DMS153 (cell line): ENCODE measurements around the gene KCNQ2.
"Not testable (repeated sequence)": the region's sequence is repeated elsewhere in the genome, so short reads cannot be mapped to it uniquely, and the experiment has no call there.

Experiments
- DNase-seq: peaks from one replicate; lab custom pipeline; 2025; lab: John Stamatoyannopoulos, UW

KCNQ2 gene

GRCh38 chr20:63471981-63472831, at the start of gene KCNQ2:
Gene KCNQ2, minus strand, starts transcription at chr20:63472655. Its CDS starts 192 bp downstream, at chr20:63472463.
- no peak for DNase-seq

- DNase-seq = no peak
These were observed 49.1 kb upstream of the KCNQ2 start for GRCh38 chr20:63521602-63522001.

DNA sequence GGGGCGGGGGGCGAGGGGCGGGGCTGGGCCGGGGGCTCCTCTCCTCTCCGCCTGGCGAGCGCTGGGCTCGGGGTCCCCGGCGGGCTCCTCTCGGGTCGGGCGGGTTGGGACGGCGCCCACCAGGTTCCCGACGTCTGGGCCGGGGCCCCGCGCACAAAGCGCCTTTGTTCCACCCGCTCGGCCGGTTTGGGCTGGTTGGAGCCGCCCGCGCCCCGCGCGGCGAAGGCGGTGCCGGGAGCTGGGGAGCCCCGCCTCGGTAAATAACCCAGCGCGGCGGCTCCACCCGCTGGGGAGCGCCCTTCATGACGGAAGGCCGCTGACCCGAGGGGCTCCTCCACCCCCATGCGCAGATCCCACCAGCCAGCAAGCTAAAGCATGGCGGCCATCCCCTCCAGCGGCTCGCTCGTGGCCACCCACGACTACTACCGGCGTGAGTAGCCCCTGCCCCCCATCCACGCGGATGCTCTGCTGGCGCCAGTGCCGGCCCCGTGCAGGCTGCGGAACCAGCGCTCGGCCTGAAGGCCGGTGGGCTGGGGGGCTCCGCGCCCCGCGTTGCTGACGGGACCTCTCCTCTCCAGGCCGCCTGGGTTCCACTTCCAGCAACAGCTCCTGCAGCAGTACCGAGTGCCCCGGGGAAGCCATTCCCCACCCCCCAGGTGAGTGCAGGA, 48.6 kb upstream of the KCNQ2 start:
- DNase-seq = peak; percentile 39

DNA sequence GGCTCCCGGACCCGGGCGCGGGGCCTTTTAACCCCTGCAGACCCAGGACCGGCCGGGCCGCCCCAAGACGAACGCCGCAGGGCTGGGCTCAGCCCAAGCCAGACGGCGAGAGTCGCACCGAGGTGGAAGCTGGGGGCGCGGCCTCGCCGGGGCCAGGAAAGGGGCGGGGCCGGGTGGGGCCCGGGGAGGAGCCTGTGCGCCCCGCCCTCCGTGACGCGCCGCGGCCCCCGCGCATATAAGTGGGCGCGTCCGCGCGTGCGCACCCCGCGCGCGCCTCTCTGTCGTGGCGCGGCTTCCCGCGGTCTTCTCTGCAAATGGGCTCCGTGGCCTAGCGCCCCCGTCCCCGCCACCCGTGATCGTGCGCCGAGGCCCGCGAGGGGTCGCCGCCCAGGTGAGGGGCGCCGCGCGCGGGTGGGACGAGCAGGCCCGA, 48.1 kb upstream of the KCNQ2 start, which contains the start of gene PPDPF:
TSS of gene PPDPF (plus strand) at position 262 of the 430 bp plus-strand sequence. CDS start 544 bp downstream, outside the sequence.
- peak; percentile 44 for DNase-seq

DNA sequence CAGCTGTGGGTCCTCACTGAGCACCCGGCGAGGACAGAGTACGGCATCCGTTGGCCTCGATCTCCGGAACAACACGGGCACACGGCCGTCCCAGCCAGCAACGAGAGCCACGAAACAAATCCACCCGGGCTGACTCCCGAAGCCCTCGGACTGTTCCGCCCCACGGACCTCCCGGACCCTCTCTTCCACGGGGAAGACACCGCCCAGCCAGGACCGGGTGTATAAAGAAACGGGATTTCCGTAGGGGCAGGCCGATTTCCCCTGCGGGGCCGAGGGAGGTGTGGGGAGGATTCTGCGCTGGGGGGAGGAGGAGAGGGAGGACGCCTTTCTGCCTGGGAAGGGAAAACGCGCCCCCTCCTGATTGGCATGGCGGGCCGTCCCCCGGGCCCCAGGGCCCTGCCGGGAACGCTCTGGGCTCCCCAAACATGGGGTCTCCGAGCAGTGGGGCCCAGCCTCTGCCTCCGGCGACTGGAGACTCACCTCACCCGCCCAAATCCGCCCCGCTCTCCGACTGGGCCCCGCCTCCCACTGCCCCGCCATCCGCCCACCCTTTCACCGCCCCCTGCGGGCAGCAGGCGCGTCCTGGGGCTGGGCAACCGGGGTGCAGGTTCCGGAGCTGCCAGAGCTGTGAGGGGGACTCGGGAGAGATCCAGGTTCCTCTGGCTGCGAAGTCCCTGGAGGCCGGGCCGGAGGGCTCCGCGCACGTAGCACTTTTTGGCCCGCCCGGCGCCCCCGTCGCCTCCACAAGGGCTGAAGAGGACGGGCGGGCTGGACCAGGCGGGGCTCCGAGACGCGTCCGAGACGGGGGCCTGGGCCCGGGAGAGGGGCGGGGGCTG, 47.4 kb upstream of the KCNQ2 start:
- peak; percentile 20 for DNase-seq

DNA sequence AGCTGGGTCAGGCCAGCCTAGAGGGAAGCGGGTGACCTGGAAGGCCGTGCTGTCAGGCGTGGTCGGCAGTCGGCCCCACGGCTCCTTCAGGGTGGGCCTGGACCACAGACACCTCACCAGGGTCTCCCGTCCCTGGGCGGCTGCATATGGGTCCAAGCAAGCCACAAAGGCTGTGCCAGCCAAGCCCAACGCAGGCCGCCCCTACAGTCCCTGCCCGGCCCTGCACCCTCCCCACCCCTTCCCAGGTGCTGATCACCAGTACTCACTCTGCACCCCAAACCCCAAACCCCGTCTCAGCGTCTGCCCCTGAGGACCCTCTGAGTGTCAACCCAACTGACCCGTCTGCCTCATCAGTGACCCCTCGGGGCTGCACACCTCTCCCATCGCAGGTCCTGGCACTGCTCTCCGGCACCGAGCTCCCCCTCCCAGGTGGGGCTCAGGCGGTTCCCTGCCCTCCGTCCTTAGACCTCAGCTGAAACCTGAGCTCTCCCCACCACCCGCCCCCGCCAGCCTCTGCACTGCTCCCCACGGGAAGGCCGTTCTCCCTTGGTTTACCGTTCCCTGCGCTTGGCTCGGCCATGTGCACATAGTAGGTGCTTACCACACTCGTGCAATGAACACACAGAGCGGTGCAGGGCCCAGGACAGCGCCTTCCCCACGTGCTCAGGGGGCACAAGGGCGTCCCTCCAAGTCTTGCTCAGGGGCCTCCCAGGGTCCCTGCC, 46.7 kb upstream of the KCNQ2 start:
- no peak for DNase-seq

- DNase-seq = no peak
These were observed 46.0 kb upstream of the KCNQ2 start for GRCh38 chr20:63518351-63518861.

DNA sequence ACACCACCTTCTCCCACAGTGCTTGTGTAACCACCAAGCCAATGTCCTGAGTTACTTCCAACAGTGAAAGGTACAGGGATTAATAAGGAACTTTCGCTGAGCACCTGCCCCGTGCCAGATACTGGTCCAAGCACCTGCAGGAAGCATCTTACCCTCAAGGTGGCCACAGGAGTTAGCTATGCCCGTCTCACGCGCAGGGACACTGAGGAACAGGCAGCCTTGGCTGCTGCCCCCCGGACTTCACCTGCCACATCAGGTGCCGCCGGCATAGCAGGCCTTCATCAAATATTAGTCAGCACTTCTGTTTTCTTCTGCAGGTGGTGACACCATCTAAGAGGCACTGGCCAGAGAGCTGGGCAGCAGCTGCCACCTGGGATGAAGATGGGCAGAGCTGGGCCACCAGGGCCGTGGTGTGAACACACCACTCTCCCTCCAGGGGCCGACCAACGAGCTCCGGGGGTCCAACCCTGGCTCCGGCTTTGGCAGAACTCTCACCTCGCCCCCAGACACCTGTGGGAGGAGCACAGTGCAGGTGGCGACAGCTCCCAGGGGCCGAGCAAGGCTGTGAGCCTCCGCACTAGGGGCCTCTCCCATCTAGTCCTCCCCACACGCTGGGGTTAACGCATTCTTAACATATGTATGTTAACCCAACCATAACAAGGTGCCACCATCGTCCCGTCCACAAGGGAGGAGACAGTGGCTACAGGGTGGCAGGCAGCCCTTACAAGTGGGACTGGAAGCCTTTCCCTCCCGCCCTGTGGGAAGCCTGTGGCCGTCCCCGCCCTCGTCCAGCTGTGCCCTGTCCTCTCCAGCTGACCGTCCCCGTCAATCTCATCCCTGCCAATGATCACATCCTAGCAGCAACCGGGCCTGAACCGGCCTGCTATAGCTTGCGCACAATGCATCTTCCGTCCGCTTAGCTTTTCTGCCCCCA, 45.2 kb upstream of the KCNQ2 start:
- DNase-seq = no peak

DNA sequence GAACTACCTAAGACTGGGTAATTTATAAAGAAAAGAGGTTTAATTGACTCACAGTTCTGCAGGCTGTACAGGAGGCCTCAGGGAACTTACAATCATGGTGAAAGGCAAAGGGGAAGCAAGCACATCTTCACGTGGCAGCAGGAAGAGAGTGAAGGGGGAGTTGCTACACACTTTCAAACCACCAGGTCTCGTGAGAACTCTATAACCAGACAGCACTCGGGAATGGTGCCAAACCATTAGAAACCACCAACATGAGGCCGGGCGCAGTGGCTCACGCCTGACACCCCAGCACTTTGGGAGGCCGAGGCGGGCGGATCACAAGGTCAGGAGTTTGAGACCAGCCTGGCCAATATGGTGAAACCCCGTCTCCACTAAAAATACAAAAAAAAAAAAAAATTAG, 42.1 kb upstream of the KCNQ2 start:
- not testable (repeated sequence) for DNase-seq

- no peak for DNase-seq
These were observed 40.8 kb upstream of the KCNQ2 start for GRCh38 chr20:63513207-63513606.

DNA sequence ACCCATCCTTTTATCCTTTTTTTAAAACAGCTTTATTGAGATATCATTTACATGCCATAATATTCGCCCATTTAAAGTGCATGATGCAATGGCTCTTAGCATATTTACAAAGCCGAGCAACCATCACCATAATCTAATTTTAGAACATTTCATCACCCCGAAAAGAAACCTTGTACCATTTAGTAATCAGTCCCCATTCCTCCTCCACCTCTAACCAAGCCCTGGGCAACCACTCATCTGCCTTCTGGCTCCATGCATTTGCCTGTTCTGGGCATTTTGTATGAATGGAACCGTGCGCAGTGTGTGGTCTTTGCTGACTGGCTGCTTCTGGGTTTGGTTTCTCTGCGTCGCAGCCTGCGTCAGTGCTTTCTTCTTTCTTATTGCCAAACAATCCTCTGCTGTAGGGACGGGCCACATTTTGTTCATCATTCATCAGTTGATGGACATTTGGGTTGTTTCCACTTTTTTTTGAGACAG, 36.7 kb upstream of the KCNQ2 start:
- no peak for DNase-seq

- peak; percentile 12 for DNase-seq
These were observed 35.8 kb upstream of the KCNQ2 start for GRCh38 chr20:63508072-63508768.

DNA sequence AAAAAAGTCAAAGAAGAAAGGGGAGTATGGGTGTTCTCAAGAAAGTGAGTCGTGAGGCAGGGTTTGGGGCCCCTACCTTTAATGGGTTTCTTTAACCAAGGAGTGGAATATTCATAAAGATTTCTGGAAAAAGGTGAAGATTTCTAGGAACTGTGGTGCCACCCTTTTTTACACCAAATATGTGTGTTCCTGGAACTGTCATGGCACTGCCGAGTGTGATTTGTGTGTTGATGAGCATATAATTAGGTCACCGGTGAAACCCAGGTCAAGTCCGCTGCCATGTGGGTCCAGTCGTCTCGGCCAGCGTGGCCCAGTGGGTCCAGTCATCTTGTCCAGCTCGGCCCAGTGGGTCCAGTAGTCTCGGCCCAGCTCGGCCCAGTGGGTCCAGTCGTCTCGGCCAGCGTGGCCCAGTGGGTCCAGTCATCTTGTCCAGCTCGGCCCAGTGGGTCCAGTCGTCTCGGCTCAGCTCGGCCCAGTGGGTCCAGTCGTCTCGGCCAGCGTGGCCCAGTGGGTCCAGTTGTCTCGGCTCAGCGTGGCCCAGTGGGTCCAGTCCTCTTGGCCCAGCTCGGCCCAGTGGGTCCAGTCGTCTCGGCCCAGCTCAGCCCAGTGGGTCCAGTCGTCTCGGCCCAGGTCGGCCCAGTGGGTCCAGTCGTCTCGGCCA, 34.8 kb upstream of the KCNQ2 start:
- no peak for DNase-seq

DNA sequence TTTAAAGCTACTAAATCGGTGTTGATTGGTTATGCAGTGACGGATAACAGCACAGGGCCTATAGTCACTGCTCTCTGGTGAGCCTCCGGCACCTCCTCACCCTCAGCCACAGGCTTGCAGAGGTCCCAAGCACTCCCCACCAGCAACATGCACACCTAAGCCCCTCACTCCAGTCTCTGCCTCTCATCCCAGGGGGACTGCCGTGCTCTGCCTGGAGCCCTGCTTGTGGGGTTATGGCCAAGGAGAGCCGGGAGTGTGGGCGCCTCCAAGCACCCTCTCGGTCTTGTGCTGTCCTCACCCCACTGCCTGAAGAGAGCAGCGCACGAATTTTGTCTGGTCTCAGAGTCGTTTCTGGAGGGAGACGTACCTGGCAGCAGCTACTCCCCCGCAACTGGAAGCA, 33.3 kb upstream of the KCNQ2 start:
- DNase-seq = no peak

DNA sequence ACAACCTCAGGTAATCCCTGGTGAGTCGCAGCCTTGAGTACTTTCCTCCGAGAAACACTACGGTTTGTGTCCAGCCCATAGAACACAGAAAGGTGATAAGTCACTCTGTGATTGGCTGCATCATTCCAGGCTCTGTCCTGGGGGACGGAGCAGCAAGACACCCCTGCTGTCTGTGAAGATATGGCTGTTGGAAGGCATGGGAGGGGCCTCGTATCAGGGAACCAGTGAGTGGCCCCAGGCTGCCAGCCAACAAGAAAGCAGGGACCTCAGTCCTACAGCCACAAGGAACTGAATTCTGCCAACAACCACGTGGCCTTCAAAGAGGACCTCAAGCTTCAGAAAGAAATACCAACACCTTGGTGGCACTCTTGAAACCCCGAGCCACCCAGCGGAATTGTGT, 32.8 kb upstream of the KCNQ2 start:
- DNase-seq = no peak

DNA sequence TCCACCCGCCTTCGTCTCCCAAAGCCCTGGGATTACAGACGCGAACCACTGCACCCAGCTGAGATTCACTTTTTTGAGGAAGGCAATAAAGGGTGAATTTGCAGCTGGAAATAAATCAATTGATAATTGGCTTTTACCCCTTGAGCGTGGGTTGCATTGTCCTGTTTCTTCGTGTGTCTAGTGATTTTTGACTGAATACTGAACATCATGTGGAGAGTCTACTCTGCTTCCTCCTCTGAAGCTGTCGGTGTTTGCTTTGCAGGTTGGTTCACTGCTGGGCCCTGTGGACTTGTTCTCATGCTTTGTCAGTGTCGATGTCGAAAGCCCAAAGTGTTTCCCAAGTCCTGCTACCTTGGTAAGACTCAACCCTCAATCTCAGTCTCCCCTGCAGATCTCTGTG, 32.2 kb upstream of the KCNQ2 start:
- no peak for DNase-seq

DNA sequence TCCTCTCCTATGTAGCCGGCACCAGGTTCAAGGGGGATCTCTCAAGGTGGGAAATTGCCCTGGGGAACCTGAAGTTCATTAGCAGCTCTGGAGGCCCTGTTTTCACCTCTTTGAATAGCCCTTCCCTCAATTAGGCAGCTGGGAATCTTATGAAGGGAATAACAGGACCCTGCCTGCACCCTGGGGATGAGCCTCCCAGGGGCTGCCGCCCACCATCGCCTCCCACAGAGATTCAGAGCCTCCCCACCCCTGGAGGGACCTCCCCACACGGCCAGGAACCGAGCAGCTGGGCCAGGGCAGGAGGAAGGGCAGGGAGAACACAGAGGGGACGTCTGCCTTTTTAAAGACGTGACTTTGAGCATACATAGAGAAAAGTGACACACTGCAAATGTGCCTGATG, 31.1 kb upstream of the KCNQ2 start:
- no peak for DNase-seq

GRCh38 chr20:63502671-63503172, 30.3 kb upstream of the KCNQ2 start:
- DNase-seq = no peak
